ENCODE measurements around the gene FOXK2.
"Not testable (repeated sequence)": the region's sequence is repeated elsewhere in the genome, so short reads cannot be mapped to it uniquely, and the experiment has no call there.

The FOXK2 gene

GRCh38 chr17:82561429-82562035 lies 42.0 kb downstream of the FOXK2 start:
- in situ Hi-C loops (cut with MboI; ENCODE audit: low sequenced_read_pairs) = no loop called here

- in situ Hi-C loops (cut with MboI; ENCODE audit: low sequenced_read_pairs) = not testable (repeated sequence)
These were observed 43.2 kb downstream of the FOXK2 start for GRCh38 chr17:82562718-82563220.

DNA sequence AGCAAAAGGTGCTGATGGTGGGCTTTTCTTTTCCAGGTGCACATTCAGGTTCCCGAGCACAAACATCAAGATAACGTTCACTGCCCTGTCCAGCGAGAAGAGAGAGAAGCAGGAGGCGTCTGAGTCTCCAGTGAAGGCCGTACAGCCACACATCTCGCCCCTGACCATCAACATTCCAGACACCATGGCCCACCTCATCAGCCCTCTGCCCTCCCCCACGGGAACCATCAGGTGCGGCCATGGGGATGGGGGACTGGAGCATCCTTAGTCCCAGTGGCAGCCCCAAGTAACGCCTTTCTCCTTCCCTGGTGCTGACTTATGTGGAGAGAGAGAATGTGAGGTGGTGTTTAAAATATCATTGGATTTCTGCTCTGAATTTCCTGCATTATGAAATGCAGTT lies 43.8 kb downstream of the FOXK2 start:
- in situ Hi-C loops (cut with MboI; ENCODE audit: low sequenced_read_pairs) = no loop called here

- in situ Hi-C loops (cut with MboI; ENCODE audit: low sequenced_read_pairs) = not testable (repeated sequence)
These were observed 44.2 kb downstream of the FOXK2 start for GRCh38 chr17:82563745-82564144.

- in situ Hi-C loops (cut with MboI; ENCODE audit: low sequenced_read_pairs) = no loop called here
These were observed 44.7 kb downstream of the FOXK2 start for GRCh38 chr17:82564241-82564640.

DNA sequence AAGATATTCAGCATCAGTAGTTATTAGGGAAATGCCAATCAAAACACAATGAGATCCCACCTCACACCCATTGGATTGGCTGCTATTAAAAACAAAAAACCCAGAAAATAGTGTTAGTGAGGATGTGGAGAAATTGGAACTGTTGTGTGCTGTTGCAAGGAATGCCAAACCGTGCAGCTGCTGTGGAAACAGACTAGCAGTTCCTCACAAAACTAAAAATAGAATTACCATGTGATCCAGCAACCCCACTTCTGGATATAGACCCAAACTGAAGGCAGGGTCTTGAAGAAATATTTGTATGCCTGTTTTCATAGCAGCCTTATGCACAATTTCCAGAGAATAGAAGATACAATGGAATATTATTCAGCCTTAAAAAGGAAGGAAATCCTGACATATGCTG lies 46.0 kb downstream of the FOXK2 start:
- in situ Hi-C loops (cut with MboI; ENCODE audit: low sequenced_read_pairs) = no loop called here

DNA sequence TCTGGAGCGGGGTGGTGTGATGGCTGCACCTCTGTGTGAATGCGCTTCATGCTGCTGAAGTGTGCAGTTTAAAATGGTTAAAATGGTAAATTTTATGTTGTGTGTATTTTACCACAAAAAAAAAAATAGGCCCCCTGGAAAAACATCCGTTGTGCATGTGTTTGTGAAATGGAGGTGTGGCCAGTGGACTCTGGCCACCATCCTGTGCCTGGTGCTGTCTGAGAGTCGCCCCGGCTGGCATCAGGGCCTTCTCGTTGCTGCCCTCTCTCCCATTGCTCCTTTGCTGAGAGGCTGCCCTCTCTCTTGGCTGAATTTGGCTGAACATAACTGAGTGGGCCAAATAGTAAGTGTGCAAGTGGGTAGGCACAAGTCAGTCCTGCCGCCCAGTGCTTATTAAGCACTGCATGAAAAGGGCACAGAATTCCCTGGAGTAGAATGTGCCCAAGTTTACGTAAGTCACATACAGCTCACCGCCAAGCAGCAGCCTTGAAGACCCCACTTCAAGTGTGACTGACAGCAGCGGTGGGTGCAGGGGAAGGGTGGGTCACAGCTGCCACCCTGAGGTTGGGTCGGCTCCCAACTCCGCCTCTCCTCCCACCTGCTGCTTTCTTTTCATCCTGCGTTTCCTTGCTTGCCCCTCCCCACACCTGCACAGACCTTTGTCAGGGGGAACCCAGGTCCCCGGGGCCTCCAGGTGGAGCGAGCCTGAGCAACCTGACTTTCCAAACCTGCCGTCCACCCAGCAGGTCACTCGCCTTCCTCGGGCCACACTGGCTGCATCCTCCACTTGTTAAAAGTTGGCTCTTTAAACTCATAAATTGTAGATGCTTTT lies 46.8 kb downstream of the FOXK2 start:
- in situ Hi-C loops (cut with MboI; ENCODE audit: low sequenced_read_pairs) = no loop called here

- in situ Hi-C loops (cut with MboI; ENCODE audit: low sequenced_read_pairs) = no loop called here
These were observed 47.8 kb downstream of the FOXK2 start for GRCh38 chr17:82567286-82567685.

DNA sequence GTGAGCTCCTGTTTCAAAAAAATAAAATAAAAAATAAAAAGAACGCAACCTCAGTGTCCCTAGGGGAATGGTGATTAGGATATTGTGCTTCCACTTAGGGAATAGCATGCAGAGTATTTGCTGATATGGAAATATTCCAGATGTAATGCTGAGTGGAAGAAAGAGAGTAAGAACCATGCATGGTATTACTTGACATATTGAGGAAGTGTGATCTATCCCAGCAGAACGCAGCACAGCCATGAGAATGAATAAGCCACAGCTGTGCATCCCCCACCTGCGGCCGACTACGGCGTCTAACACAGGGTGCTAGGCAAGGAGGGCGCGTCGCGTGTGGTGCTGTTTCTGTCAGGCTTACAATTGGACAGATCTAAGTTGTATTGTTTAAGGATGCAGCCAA lies 49.5 kb downstream of the FOXK2 start:
- in situ Hi-C loops (cut with MboI; ENCODE audit: low sequenced_read_pairs) = no loop called here

DNA sequence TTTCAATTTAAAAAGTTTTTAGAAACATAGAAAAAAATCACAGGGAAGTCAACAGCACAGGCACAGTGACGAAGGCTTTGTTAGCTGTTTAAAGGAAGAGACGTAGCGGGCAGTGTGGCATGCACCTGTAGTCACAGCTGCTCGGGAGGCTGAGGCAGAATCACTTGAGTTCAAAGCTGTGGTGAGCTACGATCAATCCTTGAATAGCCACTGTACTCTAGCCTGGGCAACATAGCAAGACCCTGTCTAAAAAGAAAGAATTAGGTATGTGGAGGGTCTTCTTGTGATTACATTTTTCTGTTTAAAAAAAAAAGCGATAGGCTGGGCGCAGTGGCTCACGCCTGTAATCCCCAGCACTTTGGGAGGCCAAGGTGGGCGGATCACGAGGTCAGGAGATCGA lies 50.1 kb downstream of the FOXK2 start:
- in situ Hi-C loops (cut with MboI; ENCODE audit: low sequenced_read_pairs) = no loop called here

DNA sequence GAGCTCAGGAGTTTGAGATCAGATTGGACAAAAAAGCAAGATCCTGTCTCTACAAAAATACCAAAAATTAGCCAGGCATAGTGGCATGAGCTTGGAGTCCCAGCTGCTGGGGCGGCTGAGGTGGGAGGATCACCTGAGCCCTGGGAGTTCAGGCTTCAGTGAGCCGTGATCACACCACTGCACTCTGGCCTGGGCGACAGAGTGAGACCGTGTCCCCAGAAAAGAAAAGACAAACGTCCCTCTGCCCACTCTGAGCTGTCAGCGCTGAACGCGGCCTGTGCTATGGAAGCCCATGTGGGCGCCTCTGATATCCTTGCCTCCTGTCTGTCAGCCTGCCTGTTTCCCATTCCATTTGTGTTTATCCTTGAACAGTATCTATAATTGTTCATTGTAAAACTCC lies 50.7 kb downstream of the FOXK2 start:
- in situ Hi-C loops (cut with MboI; ENCODE audit: low sequenced_read_pairs) = no loop called here

GRCh38 chr17:82571855-82572254 lies 52.3 kb downstream of the FOXK2 start:
- in situ Hi-C loops (cut with MboI; ENCODE audit: low sequenced_read_pairs) = no loop called here

DNA sequence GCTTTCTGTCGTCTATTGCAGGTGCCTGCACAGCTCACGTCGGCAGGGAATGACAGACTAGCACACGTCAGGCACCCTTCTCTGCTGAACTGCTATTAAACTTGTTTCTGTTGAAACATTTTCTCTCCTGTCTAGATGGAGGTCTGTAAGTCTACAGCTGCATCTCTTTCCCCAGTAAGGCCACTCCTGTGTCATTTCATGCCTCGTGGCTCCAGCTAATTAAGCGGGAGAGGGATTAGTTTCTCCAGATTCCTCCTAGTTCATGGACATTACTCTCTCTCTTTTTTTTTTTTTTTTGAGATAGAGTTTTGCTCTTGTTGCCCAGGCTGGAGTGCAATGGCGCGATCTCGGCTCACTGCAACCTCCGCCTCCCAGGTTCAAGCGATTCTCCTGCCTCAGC lies 54.5 kb downstream of the FOXK2 start:
- in situ Hi-C loops (cut with MboI; ENCODE audit: low sequenced_read_pairs) = no loop called here

DNA sequence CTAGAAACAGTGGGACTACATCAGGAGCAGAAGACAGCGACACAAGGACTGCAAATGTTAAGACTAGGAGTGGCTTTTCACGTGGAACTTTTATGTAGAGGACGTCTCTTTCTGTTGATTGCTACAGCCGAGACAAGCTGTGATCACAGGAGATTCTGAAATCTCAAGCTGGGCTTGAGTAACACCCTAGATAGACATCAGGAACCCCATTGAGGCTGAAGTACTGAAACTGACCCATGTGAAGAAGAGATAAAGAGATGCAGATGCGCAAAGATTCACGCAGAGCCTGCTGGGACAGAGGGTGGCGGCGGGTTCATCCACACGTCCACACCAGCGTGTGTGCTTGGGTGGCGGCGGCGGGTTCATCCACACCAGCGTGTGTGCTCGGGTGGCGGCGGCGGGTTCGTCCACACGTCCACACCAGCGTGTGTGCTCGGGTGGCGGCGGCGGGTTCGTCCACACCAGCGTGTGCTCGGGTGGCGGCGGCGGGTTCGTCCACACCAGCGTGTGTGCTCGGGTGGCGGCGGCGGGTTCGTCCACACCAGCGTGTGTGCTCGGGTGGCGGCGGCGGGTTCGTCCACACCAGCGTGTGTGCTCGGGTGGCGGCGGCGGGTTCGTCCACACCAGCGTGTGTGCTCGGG lies 56.2 kb downstream of the FOXK2 start:
- in situ Hi-C loops (cut with MboI; ENCODE audit: low sequenced_read_pairs) = not testable (repeated sequence)

DNA sequence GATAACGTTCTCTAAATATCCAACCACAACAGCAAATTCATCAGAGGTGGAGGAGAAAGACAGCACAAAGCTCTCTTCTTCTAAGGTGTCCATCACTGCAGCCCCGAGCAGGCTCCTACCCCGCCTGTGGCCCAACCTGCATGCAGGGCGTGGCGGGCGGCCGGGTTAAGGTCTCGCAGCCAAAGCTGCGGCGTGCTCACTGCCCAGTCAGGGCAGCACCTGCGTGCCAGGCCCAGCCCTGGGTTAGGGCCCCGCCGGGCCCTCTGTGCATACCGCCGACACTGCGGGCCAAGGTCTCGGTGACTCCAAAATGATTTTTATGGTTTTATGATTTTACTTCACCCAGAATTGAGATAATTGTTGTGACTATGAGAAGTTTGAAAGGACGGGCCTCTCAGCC lies 57.8 kb downstream of the FOXK2 start:
- in situ Hi-C loops (cut with MboI; ENCODE audit: low sequenced_read_pairs) = no loop called here

DNA sequence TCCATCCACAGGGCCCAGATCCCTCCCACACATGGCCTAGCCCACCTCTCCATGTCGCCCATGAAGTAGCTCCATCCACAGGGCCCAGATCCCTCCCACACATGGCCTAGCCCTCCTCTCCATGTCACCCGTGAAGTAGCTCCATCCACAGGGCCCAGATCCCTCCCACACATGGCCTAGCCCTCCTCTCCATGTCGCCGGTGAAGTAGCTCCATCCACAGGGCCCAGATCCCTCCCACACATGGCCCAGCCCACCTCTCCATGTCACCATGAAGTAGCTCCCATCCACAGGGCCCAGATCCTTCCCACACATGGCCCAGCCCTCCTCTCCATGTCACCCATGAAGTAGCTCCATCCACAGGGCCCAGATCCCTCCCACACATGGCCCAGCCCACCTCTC lies 60.4 kb downstream of the FOXK2 start:
- in situ Hi-C loops (cut with MboI; ENCODE audit: low sequenced_read_pairs) = not testable (repeated sequence)

DNA sequence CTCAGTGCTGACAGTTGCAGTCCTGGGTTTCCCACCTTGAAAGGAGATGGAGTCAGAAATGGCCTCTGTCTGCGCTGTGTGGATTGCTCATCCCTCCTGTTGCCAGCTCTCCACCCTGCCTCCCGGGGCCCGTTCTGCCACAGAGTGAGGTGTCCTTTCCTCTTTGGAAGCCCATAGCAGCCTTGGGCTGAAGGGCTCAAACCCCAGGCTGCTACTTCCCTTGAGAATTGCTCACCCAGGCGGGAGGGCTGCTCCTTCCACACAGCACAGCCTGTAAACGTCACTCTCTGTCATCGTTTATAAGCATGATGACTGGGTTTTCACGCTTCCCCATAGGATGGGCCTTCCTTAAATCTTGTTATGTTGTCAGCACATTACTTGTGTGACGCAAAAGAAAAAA lies 62.7 kb downstream of the FOXK2 start:
- in situ Hi-C loops (cut with MboI; ENCODE audit: low sequenced_read_pairs) = no loop called here

DNA sequence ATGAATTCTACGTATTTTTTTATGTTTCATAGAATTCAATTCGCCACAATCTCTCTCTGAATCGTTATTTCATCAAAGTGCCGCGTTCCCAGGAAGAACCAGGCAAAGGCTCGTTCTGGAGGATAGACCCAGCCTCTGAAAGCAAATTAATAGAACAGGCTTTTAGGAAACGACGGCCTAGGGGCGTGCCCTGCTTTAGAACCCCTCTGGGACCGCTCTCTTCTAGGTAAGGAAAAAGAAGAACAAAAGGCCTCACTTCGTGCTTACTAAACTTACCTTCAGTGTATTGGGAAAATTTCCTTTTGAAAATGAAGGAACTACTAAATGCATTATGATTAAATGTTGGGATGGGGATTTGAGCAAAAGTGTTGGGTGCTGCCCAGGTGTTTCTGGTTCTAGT lies 63.2 kb downstream of the FOXK2 start:
- in situ Hi-C loops (cut with MboI; ENCODE audit: low sequenced_read_pairs) = no loop called here

DNA sequence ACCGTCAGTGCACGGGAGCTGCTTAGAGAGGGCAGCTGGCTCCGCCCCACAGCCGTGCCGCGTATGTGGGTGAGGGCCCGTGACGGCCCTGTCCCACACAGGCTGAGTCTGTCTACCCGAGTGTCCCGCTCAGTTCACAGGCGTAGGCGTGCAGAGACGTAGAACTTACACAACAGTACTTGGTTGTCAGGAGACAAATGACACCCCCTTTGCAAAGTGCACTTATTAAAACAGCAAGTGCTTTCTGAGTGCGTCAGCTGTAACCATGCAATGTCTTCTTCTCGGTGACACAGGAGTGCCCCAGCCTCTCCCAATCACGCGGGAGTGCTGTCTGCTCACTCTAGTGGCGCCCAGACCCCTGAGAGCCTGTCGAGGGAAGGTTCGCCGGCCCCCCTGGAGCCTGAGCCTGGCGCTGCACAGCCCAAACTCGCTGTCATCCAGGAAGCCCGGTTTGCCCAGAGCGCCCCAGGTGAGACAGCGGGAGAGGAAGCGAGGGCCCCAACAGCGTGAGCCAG lies 64.2 kb downstream of the FOXK2 start:
- in situ Hi-C loops (cut with MboI; ENCODE audit: low sequenced_read_pairs) = no loop called here

DNA sequence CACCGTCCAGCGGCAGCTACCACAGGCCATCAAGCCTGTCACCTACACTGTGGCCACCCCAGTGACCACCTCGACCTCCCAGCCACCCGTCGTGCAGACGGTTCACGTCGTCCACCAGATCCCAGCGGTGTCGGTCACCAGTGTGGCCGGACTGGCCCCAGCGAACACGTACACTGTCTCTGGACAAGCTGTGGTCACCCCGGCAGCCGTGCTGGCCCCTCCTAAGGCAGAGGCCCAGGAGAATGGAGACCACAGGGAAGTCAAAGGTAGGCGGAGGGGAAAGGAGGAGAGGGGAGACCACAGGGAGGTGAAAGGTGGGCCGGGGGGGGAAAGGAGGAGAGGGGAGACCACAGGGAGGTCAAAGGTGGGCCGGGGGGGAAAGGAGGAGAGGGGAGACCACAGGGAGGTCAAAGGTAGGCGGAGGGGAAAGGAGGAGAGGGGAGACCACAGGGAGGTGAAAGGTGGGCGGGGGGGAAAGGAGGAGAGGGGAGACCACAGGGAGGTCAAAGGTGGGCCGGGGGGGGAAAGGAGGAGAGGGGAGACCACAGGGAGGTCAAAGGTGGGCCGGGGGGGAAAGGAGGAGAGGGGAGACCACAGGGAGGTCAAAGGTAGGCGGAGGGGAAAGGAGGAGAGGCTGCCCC lies 66.5 kb downstream of the FOXK2 start:
- in situ Hi-C loops (cut with MboI; ENCODE audit: low sequenced_read_pairs) = not testable (repeated sequence)

GRCh38 chr17:82586576-82587233 lies 67.2 kb downstream of the FOXK2 start:
- in situ Hi-C loops (cut with MboI; ENCODE audit: low sequenced_read_pairs) = no loop called here
